GM19043 (cell line): ENCODE measurements around the gene CDK4.
"Not testable (repeated sequence)": the region's sequence is repeated elsewhere in the genome, so short reads cannot be mapped to it uniquely, and the experiment has no call there.

Experiments used
- ATAC-seq: cut with Tn5 transposase; IDR thresholded peaks from one replicate; pipeline ENCODE4 v1.9.1; 2021; ENCODE audit warnings: low read depth; ENCODE audit not compliant: unreplicated experiment

CDK4 gene

GRCh38 chr12:57727758-57728395, 24.2 kb downstream of the CDK4 start:
- ATAC-seq = no peak

- ATAC-seq = no peak
These were observed 25.0 kb downstream of the CDK4 start for GRCh38 chr12:57726884-57727757.

GRCh38 chr12:57726151-57726883, 25.8 kb downstream of the CDK4 start:
- ATAC-seq = no peak

GRCh38 chr12:57725851-57726150, 26.3 kb downstream of the CDK4 start:
- no peak for ATAC-seq

GRCh38 chr12:57724936-57725740, 27.0 kb downstream of the CDK4 start:
- ATAC-seq = no peak

DNA sequence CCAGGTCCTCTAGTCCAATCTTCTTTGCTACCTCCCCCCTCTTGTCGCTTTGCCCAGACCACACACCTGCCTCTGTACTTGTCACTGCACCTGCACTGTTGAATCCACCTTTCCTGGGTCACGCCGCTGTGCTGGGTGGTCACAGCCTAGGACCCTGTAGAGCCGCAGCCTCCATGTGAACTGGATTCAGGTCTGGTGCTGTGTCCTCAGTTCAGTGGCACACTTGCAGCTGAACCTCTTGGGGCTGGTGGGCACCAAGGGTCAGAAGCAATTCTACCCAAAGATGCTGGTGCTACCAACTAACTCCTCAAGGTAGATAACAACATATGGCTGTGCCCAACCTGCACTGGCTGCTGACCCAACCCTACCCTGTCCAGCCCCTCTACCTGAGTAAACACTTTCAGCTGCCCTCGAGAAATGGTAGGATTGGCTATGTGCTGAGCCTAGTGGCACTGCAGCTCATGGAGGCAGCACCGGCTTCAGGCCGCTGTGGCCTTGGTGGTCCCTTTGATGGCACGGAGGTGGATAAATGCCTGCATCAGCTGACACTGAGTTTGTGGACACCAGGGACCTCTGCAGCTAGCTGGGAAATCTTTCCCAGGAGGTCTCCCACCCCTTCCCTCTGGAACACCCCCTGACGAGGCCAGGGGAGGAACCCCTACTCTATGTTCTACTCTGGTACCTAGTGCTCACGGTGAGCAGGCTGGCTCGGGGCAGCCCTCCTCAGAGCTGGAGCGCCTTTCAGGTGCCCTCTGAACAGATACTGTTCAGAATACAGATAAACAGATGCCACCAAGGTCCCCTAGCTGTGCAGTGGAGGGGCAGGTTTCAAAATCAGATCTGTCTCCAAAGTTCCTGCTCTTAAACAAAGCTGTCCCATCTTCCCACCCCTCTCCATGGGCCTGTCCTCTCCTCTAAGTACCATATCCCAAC, 27.8 kb downstream of the CDK4 start:
- no peak for ATAC-seq

DNA sequence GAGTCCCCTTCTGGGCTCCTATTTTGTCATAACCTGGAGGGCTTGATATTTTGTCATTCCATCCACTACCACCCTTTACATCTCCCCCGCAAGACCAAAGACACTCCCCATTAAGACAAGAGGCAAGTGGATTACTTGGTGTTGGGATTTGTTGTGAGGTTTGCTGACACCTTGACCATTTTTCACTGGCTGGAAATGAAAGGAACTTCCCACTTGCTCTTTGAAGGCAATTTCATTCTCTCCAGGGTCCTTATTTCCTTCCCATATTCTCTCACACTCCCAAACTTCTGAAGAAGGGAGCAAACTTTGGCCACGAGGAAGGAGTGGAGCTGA, 28.5 kb downstream of the CDK4 start:
- ATAC-seq = no peak

DNA sequence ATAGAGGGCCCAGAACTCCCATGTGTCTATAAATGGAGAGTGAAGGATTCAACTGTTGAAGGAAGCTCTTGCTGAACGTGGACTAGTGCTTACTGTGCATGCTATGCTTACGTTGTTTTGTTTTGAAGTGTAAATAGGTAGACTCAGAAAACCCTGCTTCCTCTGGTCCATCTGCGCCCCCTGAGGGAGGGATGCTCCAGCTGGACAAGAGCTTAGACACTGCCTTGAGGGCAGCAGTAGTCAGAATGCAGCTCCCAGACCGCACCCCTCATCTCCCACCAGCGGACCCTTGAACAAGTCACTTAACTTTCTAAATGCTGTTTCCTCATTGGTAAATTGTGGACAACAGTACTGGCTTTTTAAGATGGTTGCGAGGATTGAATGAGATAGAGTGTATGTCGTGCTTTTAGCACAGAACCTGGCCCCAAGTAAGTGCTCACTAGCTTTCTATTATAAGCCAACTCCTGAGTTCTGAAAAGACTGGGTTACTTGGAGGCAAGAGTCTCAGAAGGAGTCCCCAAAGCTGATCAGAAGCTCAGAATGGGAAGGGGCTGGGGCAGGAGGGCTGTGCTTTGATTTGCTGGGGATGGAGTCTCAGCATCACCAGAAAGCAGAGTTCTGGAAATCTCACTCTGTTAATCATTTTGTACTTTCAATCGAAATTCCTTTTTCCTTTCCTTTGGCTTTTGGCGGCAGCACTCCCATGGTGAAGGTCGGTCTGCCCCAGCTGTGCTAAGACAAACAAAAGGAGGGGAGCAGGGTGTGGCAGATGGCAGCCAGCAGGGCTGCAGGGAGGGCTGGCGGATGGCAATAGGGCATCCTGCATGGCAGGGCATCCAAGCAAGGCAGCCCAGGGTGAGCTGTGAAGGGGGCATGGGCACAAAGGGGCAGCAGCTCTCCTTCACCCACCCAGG, 29.1 kb downstream of the CDK4 start:
- no peak for ATAC-seq

DNA sequence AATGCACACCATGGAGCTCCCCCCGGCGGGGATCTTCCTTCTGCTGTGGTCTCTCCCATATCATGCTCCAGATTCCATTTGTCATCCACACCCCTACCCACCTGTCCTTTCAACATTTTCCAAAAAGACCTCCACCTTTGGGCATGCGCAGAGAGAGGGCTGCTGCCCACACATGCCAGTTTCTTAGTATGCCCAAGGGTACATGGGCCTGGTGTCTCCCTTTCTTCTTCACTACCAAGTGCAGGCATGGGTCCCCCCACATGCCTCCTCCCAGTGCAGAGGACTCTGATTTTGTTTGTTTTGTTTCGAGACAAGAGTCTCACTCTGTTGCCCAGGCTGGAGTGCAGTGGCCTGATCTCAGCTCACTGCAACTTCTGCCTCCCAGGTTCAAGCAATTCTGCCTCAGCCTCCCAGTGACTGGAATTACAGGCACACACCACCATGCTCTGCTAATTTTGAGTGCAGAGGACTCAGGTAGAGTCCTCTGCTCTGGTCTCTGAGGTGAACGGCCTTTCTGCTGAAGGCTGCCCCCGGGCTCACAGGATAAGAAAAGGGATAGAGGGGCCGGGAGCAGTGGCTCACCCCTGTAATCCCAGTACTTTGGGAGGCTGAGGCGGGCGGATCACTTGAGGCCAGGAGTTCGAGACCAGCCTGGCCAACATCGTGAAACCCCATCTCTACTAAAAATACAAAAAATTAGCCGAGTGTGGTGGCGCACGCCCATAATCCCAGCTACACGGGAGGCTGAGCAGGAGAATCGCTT, 30.1 kb downstream of the CDK4 start:
- ATAC-seq = not testable (repeated sequence)

DNA sequence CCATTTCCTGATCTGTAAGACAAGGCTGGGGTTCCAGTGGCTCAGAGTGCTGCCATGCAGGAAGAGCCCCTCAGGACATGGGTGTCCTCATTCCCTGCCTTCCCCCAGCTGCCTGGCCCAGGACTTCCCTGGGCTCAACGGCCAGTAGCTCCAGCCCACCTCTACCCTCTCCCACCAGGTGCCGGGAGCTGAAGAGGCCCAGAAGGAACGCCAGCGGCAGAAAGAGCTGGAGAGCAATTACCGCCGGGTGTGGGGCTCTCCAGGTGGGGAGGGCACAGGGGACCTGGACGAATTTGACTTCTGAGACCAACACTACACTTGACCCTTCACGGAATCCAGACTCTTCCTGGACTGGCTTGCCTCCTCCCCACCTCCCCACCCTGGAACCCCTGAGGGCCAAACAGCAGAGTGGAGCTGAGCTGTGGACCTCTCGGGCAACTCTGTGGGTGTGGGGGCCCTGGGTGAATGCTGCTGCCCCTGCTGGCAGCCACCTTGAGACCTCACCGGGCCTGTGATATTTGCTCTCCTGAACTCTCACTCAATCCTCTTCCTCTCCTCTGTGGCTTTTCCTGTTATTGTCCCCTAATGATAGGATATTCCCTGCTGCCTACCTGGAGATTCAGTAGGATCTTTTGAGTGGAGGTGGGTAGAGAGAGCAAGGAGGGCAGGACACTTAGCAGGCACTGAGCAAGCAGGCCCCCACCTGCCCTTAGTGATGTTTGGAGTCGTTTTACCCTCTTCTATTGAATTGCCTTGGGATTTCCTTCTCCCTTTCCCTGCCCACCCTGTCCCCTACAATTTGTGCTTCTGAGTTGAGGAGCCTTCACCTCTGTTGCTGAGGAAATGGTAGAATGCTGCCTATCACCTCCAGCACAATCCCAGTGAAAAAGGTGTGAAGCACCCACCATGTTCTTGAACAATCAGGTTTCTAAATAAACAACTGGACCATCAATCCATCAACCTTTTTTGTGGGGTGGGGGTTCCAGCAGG, 31.2 kb downstream of the CDK4 start:
- no peak for ATAC-seq

- ATAC-seq = no peak
These were observed 32.1 kb downstream of the CDK4 start for GRCh38 chr12:57719777-57720605.

DNA sequence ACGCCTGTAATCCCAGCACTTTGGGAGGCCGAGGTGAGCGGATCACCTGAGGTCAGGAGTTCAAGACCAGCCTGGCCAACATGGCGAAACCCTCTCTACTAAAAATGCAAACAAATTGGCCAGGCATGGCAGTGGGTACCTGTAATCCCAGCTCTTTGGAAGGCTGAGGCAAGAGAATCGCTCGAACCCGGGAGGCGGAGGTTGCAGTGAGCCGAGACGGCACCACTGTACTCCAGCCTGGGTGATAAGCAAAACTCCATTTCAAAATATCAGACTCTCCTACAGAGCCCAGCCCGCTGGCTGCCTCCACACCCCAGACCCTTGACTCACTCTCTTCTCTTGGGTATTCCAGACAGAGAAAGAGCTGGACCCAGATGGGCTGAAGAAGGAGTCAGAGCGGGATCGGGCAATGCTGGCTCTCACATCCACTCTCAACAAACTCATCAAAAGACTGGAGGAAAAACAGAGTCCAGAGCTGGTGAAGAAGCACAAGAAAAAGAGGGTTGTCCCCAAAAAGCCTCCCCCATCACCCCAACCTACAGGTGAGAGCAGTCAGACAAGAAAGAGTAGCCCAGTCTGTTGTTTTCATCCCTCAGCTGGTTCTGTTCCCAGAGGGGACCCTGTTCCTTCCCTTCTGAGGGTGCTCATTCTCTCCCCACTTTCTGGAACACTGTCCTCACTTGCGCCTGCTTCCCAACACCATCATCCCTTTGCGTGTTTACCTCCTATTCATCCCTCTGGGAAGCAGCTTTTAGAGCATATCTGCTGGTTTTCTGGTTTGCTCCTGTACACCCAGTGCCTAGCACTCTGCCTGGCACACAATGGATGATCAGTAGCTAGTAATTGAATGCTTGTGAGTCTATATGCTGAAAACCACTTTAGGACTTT, 33.2 kb downstream of the CDK4 start:
- ATAC-seq = no peak

DNA sequence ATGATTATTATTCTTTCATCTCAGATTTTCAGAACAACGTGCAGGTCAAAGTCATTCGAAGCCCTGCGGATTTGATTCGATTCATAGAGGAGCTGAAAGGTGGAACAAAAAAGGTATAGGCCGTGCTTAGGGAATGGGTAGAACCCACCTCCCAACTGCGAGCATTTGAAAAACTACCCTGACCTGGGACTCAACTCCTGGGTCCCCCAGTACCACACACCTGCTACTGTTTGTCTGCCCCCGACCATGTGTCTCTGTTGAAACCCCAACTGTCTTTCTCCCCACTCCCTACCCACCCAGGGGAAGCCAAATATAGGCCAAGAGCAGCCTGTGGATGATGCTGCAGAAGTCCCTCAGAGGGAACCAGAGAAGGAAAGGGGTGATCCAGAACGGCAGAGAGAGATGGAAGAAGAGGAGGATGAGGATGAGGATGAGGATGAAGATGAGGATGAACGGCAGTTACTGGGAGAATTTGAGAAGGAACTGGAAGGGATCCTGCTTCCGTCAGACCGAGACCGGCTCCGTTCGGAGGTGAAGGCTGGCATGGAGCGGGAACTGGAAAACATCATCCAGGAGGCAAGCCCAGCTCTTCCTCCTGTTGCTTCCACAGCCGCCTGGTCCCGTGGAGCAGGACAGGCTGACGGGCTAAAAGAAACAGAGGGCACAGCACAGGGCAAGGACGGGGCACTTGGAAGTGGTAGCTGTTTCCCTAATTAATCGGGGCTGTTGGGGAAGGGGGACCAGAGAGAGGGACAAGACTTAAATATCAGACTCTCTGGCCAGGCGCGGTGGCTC, 34.1 kb downstream of the CDK4 start:
- ATAC-seq = no peak

DNA sequence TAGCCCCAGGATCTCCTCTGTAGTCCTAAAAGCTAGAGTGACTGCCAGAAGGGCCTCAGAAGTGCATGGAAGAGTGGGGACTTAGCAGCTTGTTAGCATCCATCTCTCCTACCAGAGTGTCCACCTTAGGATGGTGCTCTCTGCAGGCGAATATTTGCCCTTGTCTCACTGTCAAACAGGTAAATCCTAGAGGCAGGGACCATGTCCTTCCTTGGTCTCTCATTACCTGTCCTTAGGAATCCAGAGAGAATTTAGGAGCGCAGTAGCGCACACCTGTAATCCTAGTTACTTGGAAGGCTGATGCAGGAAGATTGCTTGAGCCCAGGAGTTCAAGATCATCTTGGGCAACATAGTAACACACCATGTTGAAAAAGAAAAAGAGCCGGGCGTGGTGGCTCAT, 35.0 kb downstream of the CDK4 start:
- no peak for ATAC-seq
